Activated CD8-positive, alpha-beta T cell treated with anti-CD3 and anti-CD28 coated beads, Interleukin-2, amount 10 ng/mL, durations not matched to agents 7 days and 5 days (primary cell): ENCODE data around the gene ACADM. TPM values are rescaled to one million over a fixed set of nuclear protein-coding genes. Genes with fewer than 3 reads are reported as not detected.
"Not testable (repeated sequence)": the region's sequence is repeated elsewhere in the genome, so short reads cannot be mapped to it uniquely, and the experiment has no call there.

Experiments used
- ATAC-seq: fragments of 150-1000 bp; cut with Tn5 transposase; one replicate; pipeline ENCODE4 v1.10.0; 2021; ENCODE audit warnings: moderate library complexity
- CTCF ChIA-PET: fragments of 350-600 bp; sonication (Branson Sonifier 250); formaldehyde crosslinking; loops from one replicate; lab custom pipeline; 2021; ENCODE audit warnings: antibody characterized with exemption; lab: Charles Lee
- POLR2A ChIA-PET: fragments of 350-600 bp; sonication (Branson Sonifier 250); formaldehyde crosslinking; loops from one replicate; lab custom pipeline; 2021; ENCODE audit warnings: antibody characterized with exemption; lab: Charles Lee
- DNase-seq: peaks from one replicate; pipeline ENCODE4 v3.0.0-alpha.2; 2020
- H3K27ac Mint-ChIP-seq: one replicate; pipeline ENCODE4 v1.8.0; 2021; ENCODE audit warnings: mild to moderate bottlenecking, mixed read lengths
- H3K27me3 Mint-ChIP-seq: one replicate; pipeline ENCODE4 v1.8.0; 2021; ENCODE audit warnings: low read depth, mixed read lengths
- H3K36me3 Mint-ChIP-seq: one replicate; pipeline ENCODE4 v1.8.0; 2021; ENCODE audit warnings: low read depth, mixed read lengths
- H3K4me1 Mint-ChIP-seq: one replicate; pipeline ENCODE4 v1.8.0; 2021; ENCODE audit warnings: low read depth, mixed read lengths
- H3K4me3 Mint-ChIP-seq: one replicate; pipeline ENCODE4 v1.8.0; 2021; ENCODE audit warnings: mild to moderate bottlenecking, mixed read lengths
- H3K9me3 Mint-ChIP-seq: one replicate; pipeline ENCODE4 v1.8.0; 2022; ENCODE audit warnings: mixed read lengths; ENCODE audit not compliant: insufficient read depth
- total RNA-seq, 2 experiments: library from RNA; stranded (reverse); gene quantifications; one replicate each; pipeline ENCODE4 v1.2.3, GENCODE V29; 2021

Gene ACADM
- total RNA-seq, 2 experiments from 2014 or later = 44.7 to 52.1 TPM

- H3K9me3 Mint-ChIP-seq, CTCF ChIA-PET, ATAC-seq, DNase-seq, H3K27ac Mint-ChIP-seq, POLR2A ChIA-PET, H3K4me3 Mint-ChIP-seq: not testable (repeated sequence)
- H3K36me3 Mint-ChIP-seq = peaks cover 29% of the 10 kb centered on the region
- H3K4me1 Mint-ChIP-seq = peaks cover 27% of the 10 kb centered on the region
- H3K27me3 Mint-ChIP-seq = peaks cover 16% of the 10 kb centered on the region
These were observed 59.4 kb downstream of the ACADM start for GRCh38 chr1:75783920-75784319.

- Mint-ChIP-seq H3K4me3 (peak overlapping the region; percentile 99), H3K4me1 (peaks cover 38% of the 10 kb centered on the region), H3K9me3 (no peaks in the 10 kb centered on the region), H3K27ac (peak overlapping the region; percentile 98), H3K27me3 (peaks cover 6% of the 10 kb centered on the region), H3K36me3 (peaks cover 44% of the 10 kb centered on the region)
- ChIA-PET POLR2A (interaction anchor here (0.6 to 2.2 kb wide), 7 partner anchors 10 to 1966 kb away, joined by 3 to 21 read pairs (median 3); partner anchors contain the start of gene MSH4), CTCF (interaction anchor here (1.3 kb wide), 1 partner anchor 15 kb away, joined by 3 read pairs; no protein-coding TSS in a partner anchor)
- ATAC-seq (peak; percentile 13), DNase-seq (no peak)
These were observed 60.9 kb downstream of the ACADM start for GRCh38 chr1:75785320-75785982.

- Mint-ChIP-seq H3K27ac (peak within 1 kb of the TSS; percentile 98), H3K4me3 (peak within 1 kb of the TSS; percentile 99), H3K36me3 (peaks cover 52% of the 10 kb centered on the region), H3K27me3 (peaks cover 4% of the 10 kb centered on the region), H3K9me3 (no peaks in the 10 kb centered on the region), H3K4me1 (peaks cover 45% of the 10 kb centered on the region)
- peak; percentile 95 for ATAC-seq
- DNase-seq = peak; percentile 95
- ChIA-PET POLR2A (interaction anchor here (0.6 to 2.2 kb wide), 15 partner anchors 10 to 1965 kb away, joined by 3 to 21 read pairs (median 3); partner anchors contain the start of genes CRYZ, MSH4, SLC44A5 and TYW3), CTCF (interaction anchor here (1.3 kb wide), 1 partner anchor 14 kb away, joined by 3 read pairs; no protein-coding TSS in a partner anchor)
These were observed 61.7 kb downstream of the ACADM start, which contains the start of gene RABGGTB for GRCh38 chr1:75785983-75786853. Gene RABGGTB (plus strand): TSS chr1:75786256. CDS start chr1:75786272, 16 bp downstream.

GRCh38 chr1:75786901-75787493 is 62.5 kb downstream of the ACADM start:
- Mint-ChIP-seq H3K36me3 (peaks cover 58% of the 10 kb centered on the region), H3K27ac (peak overlapping the region; percentile 98), H3K4me1 (peaks cover 51% of the 10 kb centered on the region), H3K9me3 (no peaks in the 10 kb centered on the region), H3K27me3 (no peaks in the 10 kb centered on the region), H3K4me3 (peak overlapping the region; percentile 99)
- ChIA-PET POLR2A (interaction anchor here (0.6 to 2.2 kb wide), 9 partner anchors 9 to 1074 kb away, joined by 3 to 21 read pairs (median 3); partner anchors contain the start of genes CRYZ, MSH4, SLC44A5 and TYW3), CTCF (no interaction called here)
- ATAC-seq (no peak), DNase-seq (no peak)

GRCh38 chr1:75787524-75787923 is 63.0 kb downstream of the ACADM start:
- ChIA-PET CTCF (no interaction called here), POLR2A (interaction anchor here (0.8 to 1.2 kb wide), 3 partner anchors 12 to 1075 kb away, joined by 3 to 4 read pairs (median 3); partner anchors contain the start of genes CRYZ and TYW3)
- peaks cover 54% of the 10 kb centered on the region for H3K4me1 Mint-ChIP-seq
- peak overlapping the region; percentile 98 for H3K27ac Mint-ChIP-seq
- H3K4me3 Mint-ChIP-seq = peak overlapping the region; percentile 99
- no peaks in the 10 kb centered on the region for H3K27me3 Mint-ChIP-seq
- peaks cover 62% of the 10 kb centered on the region for H3K36me3 Mint-ChIP-seq
- ATAC-seq (no peak), DNase-seq (no peak)
- no peaks in the 10 kb centered on the region for H3K9me3 Mint-ChIP-seq

- no peaks in the 10 kb centered on the region for H3K9me3 Mint-ChIP-seq
- peaks cover 63% of the 10 kb centered on the region for H3K4me1 Mint-ChIP-seq
- ChIA-PET CTCF (no interaction called here), POLR2A (no interaction called here)
- no peak for DNase-seq
- H3K27ac Mint-ChIP-seq = no peak overlapping the region
- H3K27me3 Mint-ChIP-seq = no peaks in the 10 kb centered on the region
- ATAC-seq = no peak
- H3K4me3 Mint-ChIP-seq = peak overlapping the region; percentile 65
- peaks cover 82% of the 10 kb centered on the region for H3K36me3 Mint-ChIP-seq
These were observed 65.5 kb downstream of the ACADM start for GRCh38 chr1:75789988-75790387.

- H3K4me1 Mint-ChIP-seq = peaks cover 56% of the 10 kb centered on the region
- H3K36me3 Mint-ChIP-seq = peaks cover 86% of the 10 kb centered on the region
- ChIA-PET CTCF (interaction anchor here (0.6 kb wide), 1 partner anchor 448 kb away, joined by 3 read pairs; no protein-coding TSS in a partner anchor), POLR2A (no interaction called here)
- peak overlapping the region; percentile 44 for H3K27ac Mint-ChIP-seq
- H3K27me3 Mint-ChIP-seq = no peaks in the 10 kb centered on the region
- ATAC-seq (no peak), DNase-seq (no peak)
- no peaks in the 10 kb centered on the region for H3K9me3 Mint-ChIP-seq
- peak overlapping the region; percentile 65 for H3K4me3 Mint-ChIP-seq
These were observed 66.5 kb downstream of the ACADM start for GRCh38 chr1:75791022-75791421.

- DNase-seq (no peak), ATAC-seq (no peak)
- H3K36me3 Mint-ChIP-seq = peaks cover 85% of the 10 kb centered on the region
- no peaks in the 10 kb centered on the region for H3K27me3 Mint-ChIP-seq
- H3K4me3 Mint-ChIP-seq = no peak overlapping the region
- peaks cover 56% of the 10 kb centered on the region for H3K4me1 Mint-ChIP-seq
- no peaks in the 10 kb centered on the region for H3K9me3 Mint-ChIP-seq
- POLR2A ChIA-PET = no interaction called here
- H3K27ac Mint-ChIP-seq = no peak overlapping the region
- CTCF ChIA-PET = no interaction called here
These were observed 67.6 kb downstream of the ACADM start for GRCh38 chr1:75792091-75792490.

GRCh38 chr1:75794382-75794781 is 69.9 kb downstream of the ACADM start:
- H3K4me3 Mint-ChIP-seq = no peak overlapping the region
- peaks cover 38% of the 10 kb centered on the region for H3K4me1 Mint-ChIP-seq
- DNase-seq (no peak), ATAC-seq (no peak)
- H3K27me3 Mint-ChIP-seq = no peaks in the 10 kb centered on the region
- H3K36me3 Mint-ChIP-seq = peaks cover 78% of the 10 kb centered on the region
- no peaks in the 10 kb centered on the region for H3K9me3 Mint-ChIP-seq
- ChIA-PET CTCF (no interaction called here), POLR2A (interaction anchor here (0.6 to 3.3 kb wide), 2 partner anchors 8 to 13 kb away, joined by 3 to 21 read pairs; partner anchors contain the start of gene RABGGTB)
- no peak overlapping the region for H3K27ac Mint-ChIP-seq

GRCh38 chr1:75795703-75796193 is 71.2 kb downstream of the ACADM start:
- H3K36me3 Mint-ChIP-seq = peaks cover 64% of the 10 kb centered on the region
- ChIA-PET POLR2A (interaction anchor here (3.3 kb wide), 1 partner anchor 10 kb away, joined by 21 read pairs; the partner anchor contains the start of gene RABGGTB), CTCF (no interaction called here)
- no peak for DNase-seq
- no peak for ATAC-seq
- peaks cover 29% of the 10 kb centered on the region for H3K4me1 Mint-ChIP-seq
- H3K9me3 Mint-ChIP-seq = no peaks in the 10 kb centered on the region
- H3K27ac Mint-ChIP-seq = no peak overlapping the region
- H3K4me3 Mint-ChIP-seq = no peak overlapping the region
- H3K27me3 Mint-ChIP-seq = no peaks in the 10 kb centered on the region
